T-helper 22 cell (primary cell): ENCODE results near the gene ZBTB7B.

ENCODE experiments used
- DNase-seq: peaks from one replicate; pipeline ENCODE4 v3.0.0-alpha.2; 2020; ENCODE audit warnings: low read depth

ZBTB7B gene

DNA sequence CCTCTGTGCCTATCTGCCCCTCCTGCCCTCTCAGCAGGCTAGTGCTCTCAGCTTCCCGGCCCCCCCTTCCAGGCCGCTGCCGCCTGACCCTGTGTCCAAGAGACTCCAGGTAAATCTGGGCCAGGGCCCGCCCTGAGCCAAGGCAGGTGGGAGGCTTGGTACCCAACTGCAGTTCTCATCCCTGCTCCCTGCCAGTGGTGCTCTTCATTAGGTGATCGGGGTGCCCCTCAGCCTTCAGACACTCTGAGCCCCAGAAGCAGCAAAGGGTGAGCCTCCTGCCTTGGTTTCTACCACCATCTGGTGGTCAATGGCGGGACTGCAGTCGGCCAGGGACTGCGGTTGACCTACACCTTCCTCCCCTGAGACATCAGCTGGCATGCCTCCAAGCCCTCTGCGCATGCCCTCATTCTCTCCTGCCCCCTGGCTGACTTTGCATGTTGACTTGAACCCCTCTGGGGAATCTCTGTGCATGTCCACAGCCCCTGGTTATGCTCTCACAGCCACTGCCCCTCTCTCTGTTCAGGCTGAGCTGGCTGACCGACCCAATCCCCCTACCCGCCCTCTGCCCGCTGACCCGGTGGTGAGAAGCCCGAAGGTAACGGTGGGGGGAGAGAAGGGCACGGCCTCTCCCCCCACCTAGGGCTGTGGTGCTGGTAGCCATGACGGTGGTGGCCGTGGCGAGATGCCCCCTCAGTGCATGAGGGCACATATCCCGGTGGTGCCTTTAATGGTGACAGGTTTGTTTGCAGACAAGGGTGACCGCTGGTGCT, 59.0 kb downstream of the ZBTB7B start:
- DNase-seq = peak; percentile 76

GRCh38 chr1:155062151-155062686, 59.6 kb downstream of the ZBTB7B start:
- DNase-seq = no peak

DNA sequence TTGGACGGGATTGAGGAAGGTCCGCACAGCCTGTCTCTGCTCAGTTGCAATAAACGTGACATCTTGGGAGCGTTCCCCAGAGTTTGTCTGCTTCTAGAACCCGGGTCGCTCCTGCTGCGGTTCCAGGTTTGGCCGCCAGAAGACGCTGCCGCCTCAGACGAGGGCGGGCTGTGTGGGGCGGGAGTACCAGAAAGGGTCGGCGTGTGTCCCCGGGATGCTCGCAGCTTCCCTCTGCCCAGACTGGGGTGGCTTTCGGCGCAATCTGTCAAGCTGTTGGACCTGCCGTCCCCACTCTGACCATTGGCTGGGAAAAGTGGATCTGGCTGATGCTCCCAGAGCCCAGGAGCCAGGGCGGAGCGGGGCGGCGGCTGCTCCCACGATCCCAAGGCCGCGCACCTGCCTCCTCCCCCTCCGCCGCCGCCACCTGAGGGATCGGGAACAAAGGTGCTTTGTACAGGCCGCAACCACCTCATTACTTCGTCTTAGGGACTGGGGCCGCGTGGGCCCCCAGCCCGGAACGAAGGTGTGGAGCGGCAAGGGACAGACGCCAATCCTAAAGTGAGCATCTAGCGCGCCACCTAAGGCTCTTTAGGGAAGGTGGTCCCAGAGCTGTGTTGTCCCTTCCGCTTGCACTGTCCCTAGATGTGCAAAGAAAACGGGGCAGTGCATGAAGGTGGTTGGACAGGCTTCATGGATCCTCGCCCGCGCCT, 60.3 kb downstream of the ZBTB7B start:
- no peak for DNase-seq

DNA sequence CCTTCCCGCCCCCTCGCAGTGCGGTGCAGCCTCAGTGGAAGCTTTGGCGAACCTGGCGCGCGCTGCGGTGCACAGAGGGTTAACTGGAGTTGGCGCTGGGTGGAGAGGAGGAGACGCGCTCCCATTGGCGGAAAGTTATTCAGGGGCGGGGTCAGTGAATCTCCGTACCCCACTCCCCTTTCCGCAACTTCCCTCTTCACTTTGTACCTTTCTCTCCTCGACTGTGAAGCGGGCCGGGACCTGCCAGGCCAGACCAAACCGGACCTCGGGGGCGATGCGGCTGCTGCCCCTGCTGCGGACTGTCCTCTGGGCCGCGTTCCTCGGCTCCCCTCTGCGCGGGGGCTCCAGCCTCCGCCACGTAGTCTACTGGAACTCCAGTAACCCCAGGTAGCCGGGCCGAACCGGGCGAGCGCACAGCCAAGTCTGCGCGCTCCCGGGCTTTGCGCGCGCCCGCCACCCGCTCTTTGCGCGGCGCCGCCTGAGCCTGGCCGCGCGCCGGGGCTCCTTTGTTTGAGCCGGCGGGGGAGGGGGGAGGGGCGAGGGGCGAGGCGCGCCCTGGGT, 61.0 kb downstream of the ZBTB7B start, which contains the start of gene EFNA4:
Gene EFNA4 (plus strand): TSS at position 191 of the 561 bp plus-strand sequence. CDS start 84 bp downstream, at position 275.
- peak; percentile 73 for DNase-seq

GRCh38 chr1:155064111-155064831, 61.7 kb downstream of the ZBTB7B start:
- no peak for DNase-seq

DNA sequence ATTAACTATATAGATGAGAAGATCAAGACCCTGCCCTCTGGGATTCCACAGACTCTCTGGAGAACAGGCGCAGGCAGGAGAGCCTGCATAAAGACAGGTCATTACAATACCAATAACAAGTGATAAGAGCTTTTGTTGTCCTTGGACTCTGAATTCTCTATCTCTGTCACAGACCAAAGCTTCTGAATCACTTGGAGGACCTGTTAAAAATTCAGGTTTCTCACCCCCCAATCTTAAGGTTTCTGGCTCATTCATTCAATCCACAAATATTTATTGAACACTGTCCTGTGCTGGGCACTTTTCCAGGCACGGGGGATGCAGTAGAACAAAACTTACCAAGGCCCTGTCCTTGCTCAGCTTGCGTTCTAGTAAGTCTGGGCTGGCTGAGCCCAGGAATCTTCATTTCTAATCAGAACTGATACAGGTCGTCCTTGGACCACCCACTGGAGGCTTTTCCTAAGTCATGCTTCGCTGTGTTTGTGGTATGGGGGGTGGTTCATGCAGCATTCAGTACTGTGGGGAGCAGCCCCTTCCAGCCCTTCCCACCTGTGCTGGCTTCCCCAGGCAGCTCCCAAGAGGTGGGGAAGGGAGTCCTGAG, 62.3 kb downstream of the ZBTB7B start:
- DNase-seq = no peak

DNA sequence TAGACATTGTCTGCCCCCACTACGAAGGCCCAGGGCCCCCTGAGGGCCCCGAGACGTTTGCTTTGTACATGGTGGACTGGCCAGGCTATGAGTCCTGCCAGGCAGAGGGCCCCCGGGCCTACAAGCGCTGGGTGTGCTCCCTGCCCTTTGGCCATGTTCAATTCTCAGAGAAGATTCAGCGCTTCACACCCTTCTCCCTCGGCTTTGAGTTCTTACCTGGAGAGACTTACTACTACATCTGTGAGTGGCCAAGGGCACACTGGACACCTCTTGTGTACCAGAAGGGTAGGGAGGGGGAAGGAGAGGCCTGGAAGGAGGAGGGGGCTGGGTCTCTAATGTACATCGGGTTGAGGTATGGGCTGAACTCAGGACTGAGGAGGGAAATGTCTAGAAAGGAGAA, 64.2 kb downstream of the ZBTB7B start:
- DNase-seq = no peak
